GM19351 (cell line): ENCODE data around the gene GNG2.

Source experiments
- ATAC-seq: cut with Tn5 transposase; IDR thresholded peaks from one replicate; pipeline ENCODE4 v1.9.1; 2021; ENCODE audit warnings: mild to moderate bottlenecking, moderate library complexity; ENCODE audit not compliant: unreplicated experiment

Gene GNG2

DNA sequence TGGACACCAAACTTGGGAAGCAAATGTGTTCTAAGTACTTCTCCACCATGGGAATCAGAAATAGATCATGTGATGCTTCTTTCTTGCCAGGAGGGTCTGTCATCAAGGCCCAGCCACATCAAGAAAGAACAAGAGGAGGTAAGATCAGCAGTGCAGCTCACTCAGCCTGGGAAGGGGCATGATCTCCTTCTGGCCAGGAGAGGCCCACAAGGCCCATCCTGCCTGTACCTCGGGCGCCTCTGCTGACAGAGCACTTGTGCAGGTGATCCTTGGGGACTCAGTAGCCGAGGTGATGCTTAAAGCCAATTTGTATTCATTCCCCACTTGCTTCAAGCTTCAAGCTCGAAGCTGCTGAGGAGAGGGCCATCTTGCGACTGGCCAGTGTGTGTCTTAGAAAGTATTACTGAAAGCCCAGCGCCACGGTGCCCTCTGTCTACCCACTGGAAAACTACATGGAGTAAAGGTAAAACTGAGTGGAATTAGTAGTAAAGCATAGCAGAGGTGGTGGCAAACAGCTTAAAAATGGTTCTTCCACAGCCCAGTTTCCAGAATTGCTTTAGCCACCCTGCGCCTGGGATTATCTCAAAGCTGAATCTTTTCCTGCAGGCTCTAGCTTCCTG, 155.1 kb downstream of the GNG2 start:
- ATAC-seq = no peak

DNA sequence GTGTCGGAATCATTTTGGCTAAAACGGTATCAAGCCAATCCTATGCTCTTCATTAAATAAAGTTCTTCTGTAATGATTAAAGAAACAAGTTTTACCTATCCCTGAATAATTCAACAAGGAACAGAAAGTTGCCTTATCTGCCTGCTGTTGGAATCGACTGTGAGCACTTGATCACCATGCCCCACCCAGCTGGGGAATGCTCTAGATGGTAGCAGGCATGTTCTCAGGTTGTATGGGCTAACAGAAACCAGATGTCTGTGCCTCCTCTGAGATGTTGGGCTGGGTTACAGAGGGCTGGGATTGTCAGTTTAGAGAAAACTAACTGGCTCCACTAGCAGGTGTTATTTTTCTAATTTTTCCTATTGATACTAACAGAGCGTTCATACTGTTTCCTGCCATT, 157.8 kb downstream of the GNG2 start:
- ATAC-seq = no peak

DNA sequence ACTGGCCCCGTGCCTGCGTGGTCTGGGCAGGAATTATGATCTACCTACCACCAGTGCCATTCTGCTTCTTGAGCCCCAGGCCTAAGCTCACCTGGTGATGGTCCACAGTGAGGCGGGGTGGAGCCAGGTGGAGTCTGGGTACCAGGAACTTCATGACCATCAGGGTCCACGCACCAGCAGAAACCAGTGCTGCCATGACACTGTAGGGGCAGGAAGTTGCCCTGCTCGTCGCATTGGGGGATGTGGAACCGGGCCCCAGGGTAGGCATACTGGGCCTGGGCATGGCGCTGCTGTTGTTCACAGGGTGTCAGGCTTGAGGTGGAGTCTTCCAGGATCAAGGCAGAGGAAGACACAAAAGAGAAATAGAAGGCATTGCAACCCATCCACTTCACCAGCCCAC, 158.6 kb downstream of the GNG2 start:
- no peak for ATAC-seq
